Adipose tissue (tissue), 3 donors: ENCODE data around the gene DUSP22. TPM values are rescaled to one million over a fixed set of nuclear protein-coding genes. Genes with fewer than 3 reads are reported as not detected.

Experiments used
- H3K27ac ChIP-seq: one replicate; pipeline ENCODE4 v1.5.1; 2013; ENCODE audit warnings: low read depth, low read length
- WGBS, 3 donors: extraction: QIAGEN DNeasy Blood & Tissue Kit; methylation state at CpG; one replicate each; pipeline ENCODE4 v1.1.7; 2013; 5-methylcytosine and 5-hydroxymethylcytosine counted together
- polyA plus RNA-seq, 3 donors: library from polyadenylated mRNA; stranded (reverse); fragments of 200-250 nt; gene quantifications; one replicate each; pipeline ENCODE4 v1.2.3, GENCODE V29; 2013
- donor health status: healthy with polysubstance abuse.
- donor health status: Bipolar disorder and iron deficiency.
- donor health status: healthy.

Gene DUSP22
- polyA plus RNA-seq, 3 donors = 38.5 to 58.3 (median 47.0) TPM

DNA sequence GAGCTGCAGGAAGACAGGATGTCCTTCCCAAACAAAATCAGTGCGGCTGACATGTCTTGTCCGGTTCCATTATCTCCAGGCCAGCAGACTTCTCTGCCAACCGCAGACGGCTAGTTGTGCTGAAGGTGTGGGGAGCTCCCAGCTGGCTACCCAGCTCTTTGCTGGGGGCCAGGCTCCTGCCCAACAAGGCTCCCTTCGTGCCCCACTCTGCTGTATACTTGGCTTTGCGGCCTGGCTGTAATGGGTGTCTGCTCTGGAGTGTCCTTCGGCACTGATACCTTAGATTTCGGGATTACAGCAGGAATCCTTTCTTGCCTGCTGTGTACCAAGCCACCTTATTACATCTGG, 50.5 kb downstream of the DUSP22 start:
- no peak overlapping the region for H3K27ac ChIP-seq
- 81 to 91% (median 88%) methylated on average over 8 of the region's 8 CpGs for WGBS, 3 donors

- H3K27ac ChIP-seq = no peak overlapping the region
- WGBS, 3 donors = 78 to 88% (median 84%) methylated on average over 10 of the region's 10 CpGs
Measured at GRCh38 chr6:343226-343935, 51.1 kb downstream of the DUSP22 start.

GRCh38 chr6:343960-344815, 51.9 kb downstream of the DUSP22 start:
- WGBS, 3 donors = 82 to 87% (median 87%) methylated on average over 20 of the region's 20 CpGs
- no peak overlapping the region for H3K27ac ChIP-seq

DNA sequence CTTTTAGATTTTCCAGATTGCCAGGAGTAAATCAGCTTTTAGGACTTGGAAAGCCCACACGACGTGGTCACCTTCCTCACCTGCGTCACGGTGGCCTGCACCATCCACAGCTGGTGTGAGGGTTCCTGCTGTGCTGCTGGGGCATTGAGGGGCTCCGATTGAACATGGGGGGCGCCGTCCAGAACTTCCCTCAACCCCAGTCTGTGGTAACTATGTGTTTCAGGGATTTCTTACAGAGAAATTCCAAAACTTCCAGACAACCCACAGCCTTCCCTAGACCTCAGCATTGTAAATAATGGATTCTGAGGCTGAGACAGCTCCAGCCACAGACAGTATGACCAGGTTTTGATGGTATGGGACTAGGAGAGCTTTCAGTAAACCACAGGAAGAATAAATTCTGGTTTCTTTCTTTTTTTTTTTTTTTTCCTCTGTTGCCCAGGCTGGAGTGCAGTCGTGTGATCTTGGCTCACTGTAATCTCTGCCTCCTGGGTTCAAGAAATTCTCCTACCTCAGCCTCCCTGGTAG, 52.6 kb downstream of the DUSP22 start:
- WGBS, 3 donors = 76 to 78% (median 77%) methylated on average over 8 of the region's 8 CpGs
- H3K27ac ChIP-seq = no peak overlapping the region

- WGBS, 3 donors = 84 to 90% (median 87%) methylated on average over 17 of the region's 17 CpGs
- no peak overlapping the region for H3K27ac ChIP-seq
Measured at GRCh38 chr6:345747-346385, 53.6 kb downstream of the DUSP22 start.

DNA sequence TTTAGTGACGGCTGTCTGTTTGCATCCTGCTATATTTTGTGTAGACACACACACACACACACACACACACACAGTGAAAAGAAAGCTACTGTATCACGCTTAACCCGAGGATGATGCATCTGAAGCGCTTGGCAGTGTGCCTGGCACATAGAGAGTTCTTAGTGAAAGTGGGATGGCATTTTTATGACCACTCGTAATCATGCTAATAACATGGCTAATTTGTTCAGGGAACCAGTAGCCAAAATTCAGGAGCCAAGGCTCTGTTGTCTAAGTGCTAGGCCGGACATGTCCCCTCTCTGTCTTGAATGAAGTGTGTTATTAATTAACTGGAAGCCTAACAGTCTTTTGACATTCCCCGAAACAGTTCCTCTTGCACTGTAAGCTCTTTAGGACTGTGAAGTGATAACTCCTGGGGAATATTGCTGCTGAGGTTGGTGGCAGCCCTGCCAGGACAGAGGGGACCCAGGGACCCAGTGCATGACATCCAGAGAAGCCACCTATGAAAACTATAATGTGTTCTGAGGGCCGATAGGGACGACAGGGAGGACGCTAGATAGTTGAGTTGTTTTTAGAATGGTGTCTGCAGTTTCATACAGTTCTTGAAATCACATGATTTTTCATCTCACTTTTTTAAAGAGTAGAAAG, 54.2 kb downstream of the DUSP22 start:
- WGBS, 3 donors = 71 to 83% (median 81%) methylated on average over 10 of the region's 10 CpGs
- H3K27ac ChIP-seq = no peak overlapping the region

DNA sequence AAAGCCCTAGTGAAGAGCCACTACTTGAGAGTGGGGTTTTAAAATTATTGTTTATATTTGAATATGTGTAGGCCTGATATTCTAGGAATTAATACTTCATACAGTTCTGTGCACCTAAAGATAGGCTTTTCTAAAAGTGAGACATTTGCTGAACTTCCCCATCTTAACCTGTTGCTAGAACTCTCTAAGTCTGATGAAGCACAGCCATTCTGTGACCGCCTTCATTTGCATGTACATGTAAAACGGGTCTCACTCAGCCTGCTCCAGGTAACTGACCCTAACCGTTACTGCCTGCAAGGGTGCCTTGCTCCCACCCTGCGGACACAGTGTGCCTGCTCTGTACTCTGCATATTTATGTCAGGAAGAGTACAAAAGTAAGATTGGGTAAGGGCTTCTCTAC, 54.9 kb downstream of the DUSP22 start:
- 83 to 95% (median 89%) methylated on average over 4 of the region's 4 CpGs for WGBS, 3 donors
- no peak overlapping the region for H3K27ac ChIP-seq

DNA sequence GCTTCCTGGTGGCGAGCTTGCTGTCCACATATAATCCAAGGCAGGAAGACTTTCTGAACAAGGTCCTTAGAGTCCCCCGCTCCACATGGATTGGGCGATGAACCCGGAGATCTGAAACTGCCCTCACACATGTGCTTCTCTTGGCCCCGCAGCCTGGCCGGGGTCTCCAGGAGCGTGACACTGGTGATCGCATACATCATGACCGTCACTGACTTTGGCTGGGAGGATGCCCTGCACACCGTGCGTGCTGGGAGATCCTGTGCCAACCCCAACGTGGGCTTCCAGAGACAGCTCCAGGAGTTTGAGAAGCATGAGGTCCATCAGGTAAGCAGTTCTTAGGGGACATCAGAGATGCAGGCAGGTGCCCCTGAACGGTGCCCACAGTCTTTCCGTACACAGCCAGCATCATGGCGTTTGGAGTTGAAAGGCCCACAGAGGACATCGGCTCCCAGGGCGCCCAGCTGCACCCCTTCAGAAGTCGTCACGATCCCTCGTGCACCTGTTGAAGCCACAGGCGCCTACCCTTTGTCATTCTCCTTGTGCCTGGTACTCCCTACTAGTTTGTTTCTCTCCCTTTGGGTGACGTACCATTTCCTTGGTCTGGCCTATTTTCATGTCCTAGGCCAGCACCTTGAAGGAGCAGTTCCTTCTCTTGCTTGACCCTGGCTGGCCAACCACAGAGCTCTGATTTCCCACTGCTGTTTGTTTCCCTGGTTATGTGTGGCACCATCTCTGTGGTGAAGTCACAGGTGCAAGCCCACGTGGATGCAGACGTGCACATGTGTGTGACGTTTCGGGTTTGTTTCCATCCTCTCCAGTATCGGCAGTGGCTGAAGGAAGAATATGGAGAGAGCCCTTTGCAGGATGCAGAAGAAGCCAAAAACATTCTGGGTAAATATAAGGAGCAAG, 55.9 kb downstream of the DUSP22 start:
- WGBS, 3 donors = 89 to 96% (median 94%) methylated on average over 27 of the region's 27 CpGs
- H3K27ac ChIP-seq = no peak overlapping the region

DNA sequence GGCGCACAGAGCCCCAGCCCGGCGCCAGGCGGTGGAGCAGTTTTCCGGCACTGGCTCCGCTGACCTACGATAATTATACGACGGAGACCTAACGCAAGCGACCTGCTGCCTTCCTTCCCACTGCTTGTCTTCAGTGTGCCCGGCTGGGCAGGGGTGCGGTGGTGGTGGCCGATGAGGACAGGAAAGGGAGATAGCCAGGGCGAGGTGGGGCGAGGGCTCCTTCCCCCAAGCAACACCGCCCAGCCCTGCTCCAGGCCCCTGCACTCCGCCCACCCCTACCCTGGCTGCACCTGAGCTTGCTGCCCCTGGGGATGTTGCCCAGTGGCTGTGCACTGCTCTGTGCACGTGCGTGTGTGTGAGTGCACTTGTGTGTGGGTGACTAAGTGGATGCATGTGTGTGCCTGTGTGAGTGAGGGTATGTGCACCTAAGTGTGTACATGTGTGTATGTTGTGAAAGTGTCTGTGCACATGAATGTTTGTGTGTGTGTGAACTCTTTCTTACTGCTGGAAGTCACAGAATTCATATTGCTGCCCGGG, 56.6 kb downstream of the DUSP22 start:
- no peak overlapping the region for H3K27ac ChIP-seq
- WGBS, 3 donors = 90 to 92% (median 92%) methylated on average over 19 to 21 of the region's 21 CpGs

GRCh38 chr6:349491-349921, 57.2 kb downstream of the DUSP22 start:
- H3K27ac ChIP-seq = no peak overlapping the region
- 76 to 81% (median 76%) methylated on average over 6 of the region's 6 CpGs for WGBS, 3 donors

DNA sequence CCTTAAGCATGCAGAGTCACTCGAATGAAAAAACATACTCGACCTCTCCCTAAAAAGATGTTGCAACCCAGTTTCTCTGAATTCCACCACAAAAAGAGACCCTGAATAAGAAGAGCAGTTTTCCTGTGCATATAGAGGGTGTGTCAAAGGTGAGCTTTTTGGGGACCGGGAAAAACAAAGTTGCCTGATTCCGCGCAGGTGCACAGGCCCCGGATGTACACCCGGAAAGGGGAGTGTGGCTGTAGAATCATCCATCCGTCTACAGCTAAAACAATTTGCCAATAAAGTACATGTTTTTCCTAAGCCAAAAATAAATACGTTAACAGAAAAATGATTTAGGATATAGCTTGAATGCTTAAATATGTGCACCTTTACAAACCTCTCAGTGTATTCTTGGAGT, 58.1 kb downstream of the DUSP22 start:
- no peak overlapping the region for H3K27ac ChIP-seq
- WGBS, 3 donors = 86 to 90% (median 87%) methylated on average over 9 of the region's 9 CpGs

GRCh38 chr6:351011-351866, 59.0 kb downstream of the DUSP22 start:
- H3K27ac ChIP-seq = no peak overlapping the region
- WGBS, 3 donors = 89 to 90% (median 89%) methylated on average over 31 of the region's 31 CpGs

DNA sequence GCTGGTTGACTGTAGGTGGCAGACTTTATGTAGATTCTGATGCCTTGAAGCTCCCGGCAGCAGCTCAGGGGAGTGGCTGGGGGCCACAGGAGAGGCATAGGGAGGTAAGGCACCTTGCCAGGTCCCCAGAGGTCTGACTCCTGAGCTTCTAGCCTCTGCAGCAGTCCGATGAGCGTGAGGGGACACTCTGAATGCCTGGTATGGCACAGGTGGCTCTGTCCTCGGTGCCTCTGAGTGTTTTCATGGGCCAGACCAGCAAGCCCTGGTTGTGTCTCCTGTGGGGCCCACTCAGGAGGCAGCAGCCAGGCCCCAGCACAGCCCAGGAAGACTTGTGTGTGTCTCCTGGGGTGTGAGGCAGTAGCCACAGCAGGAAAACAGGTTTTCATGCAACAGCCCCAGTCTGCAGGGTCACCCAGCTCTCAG, 59.6 kb downstream of the DUSP22 start:
- WGBS, 3 donors = 75 to 81% (median 77%) methylated on average over 4 of the region's 4 CpGs
- H3K27ac ChIP-seq = no peak overlapping the region

- 83 to 91% (median 86%) methylated on average over 5 of the region's 5 CpGs for WGBS, 3 donors
- H3K27ac ChIP-seq = no peak overlapping the region
Measured at GRCh38 chr6:352474-352873, 60.2 kb downstream of the DUSP22 start.

DNA sequence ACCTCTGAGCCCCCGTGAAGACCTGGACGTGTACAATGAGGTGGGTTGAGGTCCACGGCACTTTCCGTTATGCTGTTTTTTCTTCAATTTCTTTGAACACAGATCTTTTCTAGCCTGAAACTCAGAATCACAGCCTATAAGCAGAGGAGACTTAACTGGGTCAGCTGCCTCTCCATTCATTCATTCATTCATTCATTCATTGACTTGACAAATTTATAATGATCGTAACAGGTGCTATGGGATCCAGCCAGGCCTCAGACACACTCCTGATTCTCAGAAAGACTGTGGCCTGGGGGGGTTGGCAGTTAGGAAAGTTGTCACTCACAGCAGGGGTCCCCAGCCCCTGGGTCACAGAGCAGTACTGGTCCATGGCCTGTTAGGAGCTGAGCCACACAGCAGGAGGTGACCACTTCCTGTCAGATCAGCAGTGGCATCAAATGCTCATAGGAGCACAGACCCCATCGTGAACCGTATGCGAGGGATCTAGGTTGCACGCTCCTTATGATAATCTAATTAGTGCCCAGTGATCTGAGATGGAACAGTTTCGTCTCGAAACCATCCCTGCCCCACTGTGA, 60.7 kb downstream of the DUSP22 start:
- H3K27ac ChIP-seq = no peak overlapping the region
- WGBS, 3 donors = 80 to 81% (median 81%) methylated on average over 11 of the region's 11 CpGs
